Frontal cortex (tissue), 4 donors: ENCODE measurements around the gene KCNQ1. TPM values are rescaled to one million over a fixed set of nuclear protein-coding genes. Genes with fewer than 3 reads are reported as not detected.
"Not testable (repeated sequence)": the region's sequence is repeated elsewhere in the genome, so short reads cannot be mapped to it uniquely, and the experiment has no call there.

Source experiments
- DNase-seq, 2 donors: peaks; one replicate each; pipeline ENCODE4 v3.0.0; 2012; ENCODE audit warnings: low spot score in 2 of 2
- FAIRE-seq: peaks from 2 replicates; lab custom pipeline; 2012; peaks lifted over from hg19 to GRCh38; lab: Jason Lieb, UNC
- total RNA-seq: library from RNA; depleted of rRNA; stranded (reverse); fragments of >200 nt; gene quantifications from one replicate; pipeline ENCODE4 v1.2.3, GENCODE V29; 2014
- donor health status: control.
- donor health status: control.
- donor health status: control.

Gene KCNQ1
- total RNA-seq, 1 donor from 2014 or later = under 0.01 TPM

- FAIRE-seq (no peak), DNase-seq (peak in 1 of 2 donors; percentile 8)
Measured at GRCh38 chr11:2591805-2592204, 147.0 kb downstream of the KCNQ1 start.

DNA sequence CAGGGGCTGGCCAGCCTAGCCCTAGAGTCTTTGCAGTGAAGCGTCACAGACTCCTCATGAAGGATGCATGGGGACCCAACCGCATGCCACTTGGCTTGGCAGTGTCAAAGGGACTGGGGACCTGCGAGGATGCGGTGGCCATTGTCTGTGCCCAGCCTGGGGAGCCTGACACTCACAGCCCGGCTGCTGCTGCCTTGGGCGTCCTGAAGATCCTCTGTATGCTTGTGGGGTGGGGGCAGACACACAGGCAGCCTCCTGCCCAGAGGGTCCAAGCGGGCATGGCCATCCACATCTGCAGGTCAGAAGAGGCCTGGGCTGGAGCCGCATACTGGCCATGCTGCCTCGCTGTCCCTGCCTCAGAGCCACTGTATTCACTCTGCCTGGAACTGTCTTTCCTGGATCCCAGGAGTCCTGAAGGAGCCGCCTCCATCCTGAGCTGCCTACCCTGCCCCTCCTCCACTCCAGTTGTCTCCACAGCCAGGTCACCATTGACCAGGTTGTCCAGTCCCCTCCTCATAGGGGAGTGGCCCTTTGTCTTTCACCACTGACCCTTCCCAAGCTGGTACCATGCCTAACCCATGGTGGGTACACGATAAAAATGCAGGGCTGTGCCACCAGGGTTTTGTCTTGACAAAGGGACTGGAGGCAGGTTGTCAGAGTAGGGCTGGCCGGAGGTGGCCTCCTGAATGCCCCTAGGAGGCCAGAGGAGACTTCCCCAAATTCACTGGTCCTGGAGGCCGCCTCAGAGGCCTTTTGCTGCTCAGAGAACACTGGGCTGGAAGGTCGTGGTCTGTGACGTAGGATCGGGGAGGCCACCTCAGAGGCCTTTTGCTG lies 148.0 kb downstream of the KCNQ1 start:
- FAIRE-seq = no peak
- DNase-seq = peak in 1 of 2 donors; percentile 4

DNA sequence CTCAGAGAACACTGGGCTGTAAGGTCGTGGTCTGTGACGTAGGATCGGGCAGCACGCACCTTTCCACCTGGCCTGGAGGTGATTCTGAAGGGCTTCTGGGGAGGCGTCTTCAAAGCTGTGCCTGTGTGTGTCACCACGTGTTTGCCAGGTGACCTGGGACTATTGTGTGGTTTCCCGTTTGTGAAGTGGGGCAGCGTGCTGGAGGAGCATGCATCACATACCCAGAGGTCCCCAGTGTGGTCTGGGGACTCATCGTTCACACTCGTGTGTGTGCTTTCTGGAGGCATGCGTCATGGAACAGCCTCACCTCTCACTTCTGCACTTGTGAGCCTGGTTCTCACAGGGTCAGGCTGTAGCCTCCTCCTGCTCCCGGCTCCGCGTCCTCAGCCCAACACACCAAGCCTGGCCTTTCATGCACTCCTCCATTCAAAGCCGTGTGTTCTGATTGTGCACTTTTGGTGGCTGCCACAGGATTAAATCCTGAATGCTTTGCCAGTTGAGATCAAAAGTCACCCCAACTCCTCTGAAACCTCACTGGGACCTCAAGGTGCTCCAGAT lies 148.7 kb downstream of the KCNQ1 start:
- FAIRE-seq = no peak
- no peak for DNase-seq

DNA sequence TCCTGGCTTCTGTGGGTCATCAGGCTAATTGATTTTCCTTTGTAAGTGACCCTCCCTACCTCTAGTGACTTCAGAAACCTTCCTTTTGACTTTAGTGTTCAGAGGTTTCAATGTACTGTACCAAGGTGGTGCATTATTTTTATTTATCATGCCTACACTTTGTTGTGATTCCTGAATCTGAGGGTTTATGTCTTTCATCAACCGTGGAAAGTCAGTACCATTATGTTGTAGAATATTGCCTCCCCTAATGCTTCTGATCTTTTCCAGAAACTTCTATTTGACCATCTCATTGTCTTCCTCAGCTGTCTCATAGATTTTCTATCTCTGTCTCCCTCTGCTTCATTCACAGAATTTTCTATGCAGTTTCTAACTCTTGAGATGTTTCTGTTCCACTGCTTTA lies 149.5 kb downstream of the KCNQ1 start:
- DNase-seq (no peak), FAIRE-seq (no peak)

- DNase-seq (no peak), FAIRE-seq (no peak)
Measured at GRCh38 chr11:2595204-2595603, 150.4 kb downstream of the KCNQ1 start.

DNA sequence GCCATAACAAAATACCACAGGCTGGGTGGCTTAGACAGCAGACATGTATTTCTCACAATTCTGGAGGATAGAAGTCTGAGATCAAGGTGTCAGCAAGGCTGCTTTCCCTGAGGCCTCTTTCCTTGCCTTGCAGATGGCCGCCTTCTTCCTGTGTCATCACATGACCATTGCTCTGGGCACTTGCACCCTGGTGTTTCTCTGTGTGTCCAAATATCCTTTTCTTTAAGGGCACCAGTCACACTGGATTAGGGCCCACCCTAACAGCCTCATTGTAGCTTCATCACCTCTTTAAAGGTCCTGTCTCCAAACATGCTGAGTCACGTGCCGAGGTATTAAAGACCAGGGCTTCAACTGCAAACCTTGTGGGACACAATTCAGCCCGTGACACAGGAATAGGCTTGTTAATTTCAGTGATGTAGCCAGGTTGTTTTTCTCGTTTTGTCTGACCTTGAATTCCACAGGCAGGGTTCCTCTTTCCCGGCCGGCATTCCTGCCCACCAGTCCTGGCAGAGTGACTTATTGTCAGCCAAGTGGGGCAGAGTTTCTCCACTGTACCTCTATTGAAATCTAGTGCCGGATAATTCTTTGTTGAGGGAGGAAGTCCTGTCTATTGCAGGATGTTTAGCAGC lies 154.9 kb downstream of the KCNQ1 start:
- no peak for FAIRE-seq
- no peak for DNase-seq

- FAIRE-seq (no peak), DNase-seq (no peak)
Measured at GRCh38 chr11:2609345-2609744, 164.5 kb downstream of the KCNQ1 start.

DNA sequence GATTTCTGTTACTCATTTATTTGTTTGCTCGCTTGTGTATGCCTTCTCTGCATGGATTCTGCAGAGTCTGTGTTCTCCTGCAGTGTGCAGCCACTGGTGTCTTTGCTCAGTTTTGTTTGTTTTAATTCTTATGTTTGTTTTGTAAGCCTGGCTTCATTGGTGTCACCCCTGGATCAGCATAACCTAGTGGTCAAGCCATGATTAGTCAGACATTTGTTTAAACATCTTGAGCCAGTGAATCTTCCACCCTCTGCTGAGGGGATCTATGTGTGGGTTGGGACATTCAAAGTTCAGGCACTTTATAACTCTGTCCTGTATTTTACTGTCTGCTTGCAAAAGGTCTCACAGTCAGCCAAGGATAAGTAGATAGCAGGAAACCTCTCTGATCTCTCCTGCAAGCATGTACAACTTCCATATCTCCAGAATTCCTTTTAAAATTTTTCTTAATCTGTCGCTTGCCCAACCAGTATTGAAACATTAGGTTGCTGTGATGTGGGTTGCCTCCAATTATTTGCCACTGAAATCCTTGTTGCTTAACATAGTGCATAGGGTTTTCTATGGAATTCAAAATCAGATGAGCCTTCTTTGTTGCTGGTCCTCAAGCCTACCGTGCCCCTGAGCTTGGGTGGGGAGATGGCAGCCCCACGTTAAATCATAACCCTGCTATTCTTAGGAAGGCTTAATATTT lies 168.2 kb downstream of the KCNQ1 start:
- FAIRE-seq = no peak
- DNase-seq = no peak

DNA sequence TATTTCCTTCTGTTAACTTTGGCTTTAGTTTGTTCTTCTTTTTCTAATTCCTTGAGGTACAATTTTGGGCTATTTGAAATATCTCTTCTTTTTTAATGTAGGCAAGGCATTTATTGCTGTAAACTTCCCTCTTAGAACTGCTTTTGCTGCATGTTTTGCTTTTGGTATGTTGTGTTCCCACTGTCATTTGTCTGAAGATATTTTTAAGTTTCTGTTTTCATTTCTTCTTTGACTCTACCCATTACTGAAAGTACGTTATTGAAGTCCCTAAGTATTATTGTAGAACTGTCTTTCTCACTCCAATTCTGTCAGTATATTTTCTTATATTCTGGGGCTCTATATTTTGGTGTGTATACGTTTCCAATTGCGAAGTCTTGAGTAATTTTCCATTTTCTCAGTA lies 177.1 kb downstream of the KCNQ1 start:
- DNase-seq (no peak), FAIRE-seq (no peak)

DNA sequence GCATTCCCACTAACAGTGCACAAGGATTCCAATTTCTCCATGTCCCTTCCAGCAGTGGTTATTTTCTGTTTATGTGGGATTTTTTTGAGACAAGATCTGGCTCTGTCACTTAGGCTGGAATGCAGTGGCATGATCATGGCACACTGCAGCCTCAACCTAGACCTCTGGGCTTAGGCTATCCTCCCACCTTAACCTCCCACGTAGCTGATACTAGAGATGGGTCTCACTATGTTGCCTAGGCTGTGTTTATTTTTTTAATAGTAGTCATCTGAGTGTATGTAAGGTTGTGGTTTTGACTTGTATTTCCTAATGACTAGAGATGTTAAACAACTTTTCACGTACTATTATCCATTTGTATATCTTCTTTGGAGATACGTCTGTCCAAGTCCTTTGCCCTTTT lies 180.4 kb downstream of the KCNQ1 start:
- DNase-seq (no peak), FAIRE-seq (no peak)

DNA sequence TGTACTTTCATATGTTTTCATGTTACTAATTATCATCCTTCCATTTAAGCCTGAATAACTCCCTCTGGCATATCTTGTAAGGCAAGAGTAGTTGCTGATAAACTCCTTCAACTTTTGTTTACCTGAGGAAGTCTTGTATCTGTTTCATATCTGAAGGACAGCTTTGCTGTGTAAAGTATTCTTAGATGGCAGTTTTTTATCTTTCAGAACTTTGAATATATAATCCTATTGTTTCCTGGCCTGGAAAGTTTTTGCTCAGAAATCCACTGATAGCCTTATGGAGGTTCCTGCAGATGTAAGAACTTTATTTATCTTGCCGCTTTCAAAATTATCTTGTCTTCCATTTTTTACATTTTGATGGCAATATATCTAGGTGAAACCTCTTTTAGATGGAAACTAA lies 185.9 kb downstream of the KCNQ1 start:
- DNase-seq (no peak), FAIRE-seq (no peak)

DNA sequence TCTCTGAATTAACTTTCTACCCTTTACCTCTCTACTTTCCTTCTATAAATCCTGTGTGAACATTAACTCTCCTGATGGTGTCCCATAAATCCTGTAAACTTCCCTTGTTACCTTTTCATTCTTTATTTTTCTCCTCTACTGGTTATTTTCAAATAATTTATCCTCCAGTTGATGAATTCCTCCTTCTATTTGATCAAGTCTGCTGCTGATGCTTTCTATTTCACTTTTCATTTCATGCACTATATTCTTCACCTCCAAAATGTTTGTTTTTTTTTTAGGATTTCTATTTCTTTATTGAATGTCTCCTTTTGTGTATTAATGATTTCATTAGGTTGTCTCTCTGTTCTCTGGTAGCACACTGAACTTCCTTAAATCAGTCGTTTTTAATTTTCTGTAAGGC lies 186.4 kb downstream of the KCNQ1 start:
- FAIRE-seq (no peak), DNase-seq (no peak)

- FAIRE-seq, DNase-seq: not testable (repeated sequence)
Measured at GRCh38 chr11:2639763-2640162, 195.0 kb downstream of the KCNQ1 start.

GRCh38 chr11:2641623-2642022 lies 196.8 kb downstream of the KCNQ1 start:
- DNase-seq (no peak), FAIRE-seq (no peak)

DNA sequence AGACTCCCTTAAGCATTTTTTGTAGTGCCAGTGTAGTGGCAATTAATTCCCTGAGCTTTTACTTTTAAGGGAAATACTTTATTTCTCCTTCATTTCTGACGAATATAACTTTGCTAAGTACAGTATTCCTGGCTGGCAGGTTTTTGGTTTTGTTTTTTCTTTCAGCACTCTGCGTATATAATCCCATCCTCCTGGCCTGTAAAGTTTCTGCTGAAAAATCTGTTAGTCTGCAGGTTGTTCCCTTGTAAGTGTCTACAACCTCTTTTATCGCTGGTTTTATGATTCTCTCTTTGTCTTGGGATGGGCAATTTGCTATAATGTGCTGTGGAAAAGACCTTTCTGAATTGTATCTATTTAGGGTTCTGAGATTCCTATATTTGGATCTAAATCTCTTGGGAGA lies 198.9 kb downstream of the KCNQ1 start:
- DNase-seq (no peak), FAIRE-seq (no peak)

GRCh38 chr11:2644844-2645778 lies 200.3 kb downstream of the KCNQ1 start:
- no peak for DNase-seq
- FAIRE-seq = no peak

- DNase-seq = no peak
Measured at GRCh38 chr11:2645779-2646118, 200.9 kb downstream of the KCNQ1 start.

GRCh38 chr11:2647167-2647566 lies 202.4 kb downstream of the KCNQ1 start:
- no peak for DNase-seq
- no peak for FAIRE-seq

More at GRCh38 chr11:2645779-2646118, 200.9 kb downstream of the KCNQ1 start:
- FAIRE-seq = no peak

DNA sequence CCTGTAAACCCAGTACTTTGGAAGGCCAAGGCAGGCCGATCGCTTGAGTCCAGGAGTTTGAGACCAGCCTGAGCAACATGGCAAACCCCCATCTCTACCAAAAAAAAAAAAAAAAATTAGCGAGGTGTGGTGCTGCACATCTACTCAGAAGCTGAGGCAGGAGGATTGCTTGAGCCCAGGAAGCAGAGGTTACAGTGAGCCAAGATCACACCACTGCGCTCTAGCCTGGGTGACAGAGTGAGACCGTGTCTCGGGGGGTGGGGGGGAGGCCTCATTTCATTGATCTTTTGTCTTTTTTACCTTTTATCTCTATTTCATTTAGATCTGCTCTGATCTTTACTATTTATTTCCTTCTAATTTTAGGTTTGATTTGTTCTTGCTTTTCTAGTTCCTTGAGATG lies 203.1 kb downstream of the KCNQ1 start:
- DNase-seq = no peak
- no peak for FAIRE-seq

DNA sequence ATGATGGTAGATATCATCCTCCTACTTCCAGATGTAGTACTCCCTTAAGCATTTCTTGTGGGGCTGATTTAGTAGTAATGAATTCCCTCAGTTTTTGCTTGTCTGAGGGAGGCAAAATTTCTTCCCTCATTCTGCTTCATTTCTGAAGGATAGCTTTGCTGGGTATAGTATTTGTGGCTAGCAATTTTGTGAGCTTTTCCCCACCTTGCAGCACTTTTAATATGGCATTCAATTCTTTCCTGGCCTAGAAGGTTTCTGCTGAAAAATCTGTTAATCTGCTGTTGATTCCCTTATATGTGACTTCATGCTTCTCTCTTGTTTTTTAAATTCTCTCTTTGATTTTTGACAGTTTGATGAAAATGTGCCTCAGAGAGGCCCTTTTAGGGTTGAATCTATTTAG lies 204.6 kb downstream of the KCNQ1 start:
- DNase-seq = no peak
- FAIRE-seq = no peak
